Left renal cortex interstitium (tissue), 4 donors: ENCODE results near the gene NXPH3. TPM values are rescaled to one million over a fixed set of nuclear protein-coding genes. Genes with fewer than 3 reads are reported as not detected.
"Not testable (repeated sequence)": the region's sequence is repeated elsewhere in the genome, so short reads cannot be mapped to it uniquely, and the experiment has no call there.

Experiments used
- DNase-seq, 4 donors: peaks; one replicate each; pipeline ENCODE4 v3.0.0-alpha.2; 2013; ENCODE audit warnings: low read depth in 4 of 4, low spot score in 2 of 4, missing footprints in 1 of 4
- polyA plus RNA-seq, 4 donors: library from polyadenylated mRNA; unstranded; fragments of 120-200 nt; gene quantifications; one replicate each; pipeline ENCODE4 v1.2.1, GENCODE V29; 2013; ENCODE audit not compliant: insufficient read length in 4 of 4

NXPH3 gene
- polyA plus RNA-seq, 4 donors, result 0.87 to 1.7 (median 1.4) TPM

DNA sequence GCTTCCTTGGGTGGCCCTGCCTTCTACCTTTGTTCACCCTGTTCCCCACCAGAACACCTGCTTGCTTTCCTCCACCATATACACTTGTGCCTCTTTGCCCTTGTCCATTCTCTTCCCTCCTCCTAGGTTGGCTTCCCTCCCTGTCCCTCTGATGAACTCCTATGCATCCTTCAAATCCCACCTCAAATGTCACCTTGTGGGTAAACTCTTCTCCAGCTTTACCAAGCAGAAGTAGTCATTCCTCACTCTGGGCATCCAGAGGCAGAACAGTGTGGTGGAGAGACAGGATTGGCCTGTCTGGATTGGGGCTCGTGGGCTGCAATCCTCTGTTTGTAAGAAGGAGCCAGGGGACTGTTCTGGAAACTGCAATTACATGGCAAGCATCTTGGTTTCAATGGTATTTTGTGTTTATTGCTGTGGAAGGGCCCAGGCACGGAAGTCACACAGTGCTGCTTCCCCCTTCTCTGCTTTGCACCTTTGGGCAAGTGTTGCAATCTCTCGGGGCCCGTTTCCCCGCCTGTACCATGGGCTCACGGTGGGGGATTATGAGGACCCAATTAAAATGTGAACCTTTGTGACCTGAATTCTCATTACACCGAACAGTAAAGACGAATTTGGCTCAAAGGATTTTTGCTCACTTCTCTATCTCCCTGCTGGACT lies 21.9 kb upstream of the NXPH3 start:
- DNase-seq, result no peak

DNA sequence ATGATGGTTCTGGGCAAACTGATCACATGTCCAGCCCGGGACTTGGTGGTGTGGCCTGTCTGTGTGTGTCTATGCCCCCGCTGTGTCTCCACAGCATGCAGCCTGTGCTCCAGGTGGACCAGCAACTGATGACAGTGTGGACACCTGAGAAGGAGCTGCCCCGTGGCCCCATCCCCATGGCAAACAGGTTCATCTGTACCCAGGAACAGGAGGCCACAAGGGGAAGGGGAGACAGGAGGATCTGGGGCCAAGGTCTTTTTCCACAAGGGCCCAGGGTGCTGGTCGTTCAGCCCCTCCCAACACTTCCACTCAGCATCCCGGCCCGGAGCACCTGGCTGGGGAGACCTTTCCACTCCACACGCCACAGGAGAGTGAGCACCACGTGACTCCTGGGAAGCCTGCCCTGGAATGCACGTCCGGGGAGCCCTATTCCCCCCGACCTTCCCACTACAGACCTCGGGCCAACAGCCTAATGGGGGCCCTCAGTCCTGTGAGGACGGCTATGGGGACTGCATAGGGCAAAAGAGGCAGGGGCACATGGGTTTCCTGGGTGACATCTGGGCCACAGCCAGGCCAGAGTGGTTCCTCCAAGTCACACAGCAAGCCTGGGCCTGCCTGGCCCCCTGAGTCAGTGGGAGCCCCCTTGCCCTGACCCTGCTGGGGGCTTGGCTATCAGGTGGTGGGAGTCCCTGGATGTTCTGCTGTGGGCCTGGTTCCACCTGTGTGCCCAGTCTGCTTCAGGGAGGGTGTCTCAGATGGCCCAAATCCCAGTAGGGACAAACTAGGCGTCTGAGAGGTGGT lies 20.8 kb upstream of the NXPH3 start:
- DNase-seq, result no peak

DNA sequence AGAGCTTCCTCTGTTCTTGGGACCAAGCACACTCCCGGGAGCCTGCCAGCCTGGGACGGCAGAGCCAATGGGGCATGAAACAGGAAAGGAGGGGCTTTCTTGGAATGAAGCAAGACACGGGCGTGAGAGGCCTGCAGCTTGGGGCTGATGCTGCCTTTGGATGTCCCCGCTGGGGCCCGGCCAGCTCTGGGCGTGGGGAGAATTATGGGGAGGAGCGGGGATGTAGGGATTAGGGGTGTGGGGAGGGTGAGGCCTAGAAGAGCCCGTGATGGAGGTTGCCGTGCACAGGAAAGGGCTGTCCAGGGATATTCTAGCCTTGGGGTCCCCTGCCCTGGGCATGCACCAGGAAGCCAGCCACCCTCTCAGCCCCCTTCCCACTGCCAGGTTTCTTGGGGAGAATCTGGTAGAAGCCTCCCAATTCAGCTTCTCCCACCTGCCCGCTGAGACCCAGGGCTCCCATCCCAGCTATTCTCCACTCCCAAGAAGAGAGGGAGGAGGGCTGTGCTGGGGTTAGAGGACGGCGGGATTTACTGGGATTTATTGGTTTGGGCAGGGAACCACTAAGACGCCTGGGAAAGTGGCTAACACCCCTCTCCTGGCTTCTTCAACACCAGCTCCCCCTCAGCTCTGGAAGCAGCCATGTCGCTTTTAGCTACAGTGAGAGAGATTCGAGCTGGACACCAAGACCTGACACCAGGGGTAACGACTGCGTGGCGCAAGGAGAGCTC lies 20.0 kb upstream of the NXPH3 start:
- peak in 1 of 4 donors; percentile 28 for DNase-seq

DNA sequence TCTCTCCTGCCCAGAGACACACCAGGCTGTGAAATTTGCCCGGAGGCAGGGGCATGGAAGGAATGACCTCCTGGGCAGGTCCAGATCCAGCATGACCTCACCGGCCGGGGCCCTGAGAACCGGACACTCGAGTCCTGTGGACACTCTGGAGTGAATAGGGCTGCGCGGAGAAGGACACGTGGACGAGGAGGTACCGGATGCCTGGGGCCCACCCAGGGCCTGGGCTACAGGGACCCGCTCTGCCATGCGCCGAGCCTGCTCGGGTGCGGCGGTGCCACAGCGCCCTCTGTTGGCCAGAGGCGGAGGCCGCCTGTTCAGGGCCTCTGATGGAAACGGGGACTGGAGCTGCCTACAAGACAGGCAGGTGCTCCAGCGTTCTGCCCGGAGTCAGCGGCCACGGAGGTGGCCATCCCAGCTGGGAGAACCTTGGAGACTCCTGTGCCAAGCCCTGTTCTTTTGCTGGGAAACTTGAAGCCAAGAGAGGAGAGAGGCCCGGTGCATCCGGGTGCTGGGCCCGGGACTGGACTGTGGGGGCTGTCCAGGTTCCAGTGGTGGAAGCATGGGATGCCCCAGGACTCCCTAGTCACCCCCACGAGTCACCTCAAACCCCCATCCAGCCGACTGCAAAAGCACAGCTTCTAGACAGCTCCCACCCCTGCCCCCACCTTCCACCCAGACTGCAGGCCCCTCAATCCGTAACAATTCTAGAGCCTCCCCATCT lies 19.3 kb upstream of the NXPH3 start:
- peak in 3 of 4 donors; percentile 46 to 54 (median 52) for DNase-seq

DNA sequence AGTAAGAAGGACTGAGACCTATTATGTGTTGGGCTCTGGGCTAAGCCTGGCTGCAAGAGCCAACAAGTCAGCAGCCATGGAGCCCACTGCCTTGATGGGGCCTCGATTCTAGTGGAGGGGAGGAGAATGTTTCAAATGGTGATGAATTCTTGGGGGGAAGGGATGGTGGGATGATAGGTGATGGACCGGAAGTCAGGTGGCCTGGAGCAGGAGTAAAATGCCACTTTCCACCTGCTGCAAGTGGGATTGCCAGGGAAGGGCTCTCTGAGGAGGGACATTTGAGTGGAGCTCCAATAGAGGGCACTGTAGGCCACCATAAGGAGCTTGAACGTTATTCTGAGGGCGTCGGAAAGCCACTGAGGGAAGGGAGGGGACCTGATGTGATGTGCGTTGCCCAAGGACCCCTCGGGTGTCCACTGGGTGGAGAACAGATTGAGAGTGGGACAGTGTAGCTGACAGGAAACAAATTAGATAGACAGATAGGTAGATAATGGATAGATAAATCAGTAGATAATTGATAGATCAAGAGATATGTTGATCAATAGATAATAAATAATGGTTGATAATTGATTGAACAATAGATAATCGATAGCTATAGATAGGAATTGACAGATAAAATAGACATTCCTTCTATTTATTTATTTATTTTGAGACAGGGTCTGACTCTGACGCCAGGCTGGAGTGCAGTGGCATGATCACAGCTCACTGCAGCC lies 18.2 kb upstream of the NXPH3 start:
- no peak for DNase-seq

DNA sequence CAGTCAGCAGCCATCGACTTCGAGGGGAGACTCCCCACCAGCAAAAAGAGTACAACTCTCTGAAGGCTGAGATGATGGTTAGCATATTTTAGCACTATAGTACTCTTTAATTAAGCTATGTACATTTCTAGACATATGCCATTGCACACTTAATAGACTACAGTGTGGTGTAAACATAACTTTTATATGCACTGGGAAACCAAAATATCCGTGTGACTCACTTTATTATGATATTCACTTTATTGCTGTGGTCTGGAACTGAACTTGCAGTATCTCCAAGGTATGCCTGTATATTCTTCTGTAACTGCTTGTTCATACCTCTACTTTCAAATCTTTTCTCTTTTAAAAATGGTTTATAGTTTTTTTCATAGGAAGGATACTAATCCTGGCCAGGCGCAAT lies 11.0 kb upstream of the NXPH3 start:
- no peak for DNase-seq

DNA sequence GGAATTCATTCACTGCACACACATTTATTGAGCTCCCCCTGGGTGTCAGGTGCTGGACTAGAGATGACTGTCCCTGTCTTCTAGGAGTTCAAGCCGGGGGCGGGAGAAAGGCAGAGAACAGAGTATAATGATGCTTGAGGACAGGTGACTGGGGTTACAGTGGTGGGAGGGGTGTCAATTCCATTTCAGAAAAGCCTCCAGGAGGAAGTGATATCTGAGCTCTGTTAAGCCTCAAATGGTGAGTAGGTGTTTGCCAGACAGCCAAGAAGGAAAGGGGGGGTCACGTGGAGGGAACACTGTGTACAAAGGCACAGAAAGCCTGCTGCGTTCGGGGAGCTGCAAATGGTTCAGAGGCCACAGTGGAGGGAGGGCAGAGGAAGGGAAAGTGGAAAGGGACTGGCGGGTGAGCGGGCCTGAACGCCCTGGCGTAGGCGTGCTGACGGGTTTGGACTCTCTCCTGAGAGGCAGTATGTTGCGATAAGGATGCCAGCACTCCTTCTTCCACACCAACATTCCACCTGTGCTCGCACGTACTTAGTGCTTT lies 9.7 kb upstream of the NXPH3 start:
- DNase-seq, result no peak

DNA sequence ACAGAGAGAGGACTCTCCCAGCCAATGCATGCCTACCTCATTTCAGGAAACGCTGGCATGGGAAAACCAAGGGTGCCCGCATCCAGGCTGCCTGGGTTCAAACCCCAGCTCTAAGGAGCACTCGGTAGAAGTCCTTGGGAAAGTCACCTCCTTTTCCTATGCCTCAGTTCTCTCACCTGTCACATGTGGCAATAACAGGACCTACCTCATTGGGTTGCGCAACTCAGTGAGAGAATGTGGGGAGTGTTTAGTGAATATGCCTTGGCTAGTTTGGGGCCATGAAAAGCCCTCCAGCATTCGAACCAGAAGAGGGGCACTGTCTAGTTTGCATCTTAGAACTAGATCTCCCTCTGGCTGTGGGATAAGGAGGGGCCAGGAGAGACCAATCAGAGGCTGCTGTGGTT lies 9.0 kb upstream of the NXPH3 start:
- DNase-seq, result no peak

DNA sequence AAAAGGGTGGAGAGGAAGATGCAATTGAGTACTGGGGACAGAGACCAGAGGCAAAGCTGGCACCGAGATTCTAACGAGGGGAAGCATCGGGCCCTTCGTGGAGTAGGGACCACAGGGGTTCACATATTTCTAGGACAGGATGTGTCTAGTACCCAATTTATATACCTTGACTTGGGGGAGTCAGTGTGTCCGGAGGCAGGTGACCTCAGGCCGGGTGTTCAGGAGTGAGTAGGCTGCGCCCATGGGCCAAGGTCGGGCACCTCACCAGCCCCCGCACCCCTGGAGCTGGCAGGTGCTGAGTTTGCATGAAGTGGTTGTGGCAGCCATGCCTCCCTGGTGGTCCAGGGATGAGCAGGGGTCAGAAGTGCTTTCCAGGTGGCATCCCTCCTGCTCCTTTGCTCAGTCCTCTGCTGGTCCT lies 8.6 kb upstream of the NXPH3 start:
- DNase-seq, result no peak

DNA sequence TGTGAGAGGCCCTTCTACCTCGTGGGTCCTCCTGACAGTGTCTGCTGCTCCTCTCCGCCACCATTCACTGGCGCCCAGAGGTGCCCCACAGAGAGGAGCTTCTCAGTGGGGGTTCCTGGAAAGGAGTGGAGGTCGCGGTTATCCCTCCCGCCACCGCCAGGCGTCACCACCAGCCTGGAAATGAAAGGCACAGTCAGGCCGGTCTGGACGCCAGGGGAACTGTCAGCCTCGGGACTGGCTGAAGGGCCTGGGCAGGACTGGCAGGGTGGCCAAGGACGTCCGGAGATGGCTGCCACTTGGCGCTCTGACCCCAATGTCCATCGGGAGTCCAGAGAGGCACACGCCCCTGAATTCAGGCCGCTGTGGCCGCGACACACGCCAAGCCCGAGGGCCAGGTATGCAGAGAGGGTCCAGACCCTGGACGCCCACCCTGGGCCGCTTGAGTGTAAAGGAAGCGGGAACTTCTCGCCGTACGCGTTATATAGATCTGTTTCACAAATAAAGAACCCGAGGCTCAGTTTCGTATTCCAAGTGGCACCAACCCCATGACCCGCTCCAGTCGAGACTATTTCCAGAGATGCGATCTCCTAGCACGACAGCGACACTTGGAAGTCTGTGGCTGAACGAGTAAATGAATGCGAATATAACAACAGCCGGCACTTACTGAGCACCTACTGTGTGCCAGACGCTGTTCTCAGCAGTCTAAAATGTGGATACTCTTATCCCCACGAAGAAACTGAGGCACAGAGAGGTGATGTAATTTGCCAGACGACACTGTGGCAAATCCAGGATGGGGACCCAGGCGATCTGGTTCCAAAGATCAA lies 7.6 kb upstream of the NXPH3 start:
- DNase-seq, result peak in 3 of 4 donors; percentile 53 to 68 (median 56)

DNA sequence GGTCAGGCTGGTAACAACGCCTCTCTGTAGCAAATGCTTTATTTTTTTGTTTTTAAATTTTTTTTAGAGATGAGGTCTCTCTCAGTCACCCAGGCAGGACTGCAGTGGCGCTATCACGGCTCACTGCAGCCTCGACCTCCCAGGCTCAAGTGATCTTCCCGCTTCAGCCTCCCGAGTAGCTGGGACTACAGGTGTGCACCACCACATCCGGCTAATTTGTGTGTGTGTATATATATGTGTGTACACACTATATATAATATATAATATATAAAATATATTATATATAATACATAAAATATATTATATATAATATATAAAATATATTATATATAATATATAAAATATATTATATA lies 7.0 kb upstream of the NXPH3 start:
- not testable (repeated sequence) for DNase-seq

DNA sequence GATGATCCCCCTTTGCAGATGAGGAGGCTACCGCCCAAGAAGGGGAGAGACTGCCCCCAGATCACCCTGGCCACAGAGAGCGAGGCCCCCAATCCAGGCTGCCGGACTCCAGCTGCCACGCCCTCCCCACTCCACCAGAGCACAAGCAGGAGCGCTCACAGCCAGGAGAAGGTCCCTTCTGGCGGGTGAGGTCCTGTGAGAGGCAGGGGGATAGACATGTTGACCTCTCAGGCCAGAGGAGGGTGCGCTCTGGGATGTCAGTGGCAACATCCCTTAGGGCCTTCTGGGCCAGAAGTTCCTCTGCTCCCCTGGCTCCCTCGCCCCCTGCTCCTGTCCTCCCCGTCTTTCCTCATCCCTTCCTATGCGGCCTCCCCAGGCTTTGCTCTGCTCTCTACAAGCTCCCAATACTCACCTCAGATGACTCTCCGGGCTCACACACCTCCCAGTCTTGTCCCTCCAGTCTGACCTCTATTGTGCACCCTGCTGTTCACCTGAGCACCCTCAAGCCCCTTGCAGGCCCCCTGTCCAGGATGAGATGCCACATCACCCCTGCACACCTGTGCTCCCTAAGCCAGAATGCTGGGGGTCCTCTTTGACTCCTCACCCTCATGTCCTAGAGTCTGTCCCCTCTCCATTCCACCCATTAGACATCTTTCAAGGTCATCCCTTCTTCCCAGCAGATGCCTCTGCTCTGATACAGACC lies 5.0 kb upstream of the NXPH3 start:
- DNase-seq, result no peak

DNA sequence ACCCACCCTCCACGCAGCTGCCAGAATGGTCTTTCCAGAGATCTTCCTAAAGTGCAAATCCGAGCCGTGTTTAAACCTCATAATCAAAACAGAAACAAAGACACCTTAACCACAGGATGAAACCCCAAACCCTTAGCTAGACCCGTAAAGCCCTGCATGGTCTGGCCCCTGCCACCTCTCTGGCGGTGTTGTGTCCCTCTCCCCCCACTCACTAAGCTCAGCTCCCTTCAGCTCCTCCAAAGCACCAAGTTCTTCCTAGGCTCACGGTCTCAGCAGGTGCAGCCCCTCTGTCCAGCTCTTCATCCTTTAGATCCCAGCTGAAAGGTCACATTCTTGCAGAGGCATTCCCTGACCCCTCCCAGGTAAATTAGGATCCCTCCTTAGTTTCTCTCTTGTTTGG lies 4.4 kb upstream of the NXPH3 start:
- DNase-seq, result no peak

DNA sequence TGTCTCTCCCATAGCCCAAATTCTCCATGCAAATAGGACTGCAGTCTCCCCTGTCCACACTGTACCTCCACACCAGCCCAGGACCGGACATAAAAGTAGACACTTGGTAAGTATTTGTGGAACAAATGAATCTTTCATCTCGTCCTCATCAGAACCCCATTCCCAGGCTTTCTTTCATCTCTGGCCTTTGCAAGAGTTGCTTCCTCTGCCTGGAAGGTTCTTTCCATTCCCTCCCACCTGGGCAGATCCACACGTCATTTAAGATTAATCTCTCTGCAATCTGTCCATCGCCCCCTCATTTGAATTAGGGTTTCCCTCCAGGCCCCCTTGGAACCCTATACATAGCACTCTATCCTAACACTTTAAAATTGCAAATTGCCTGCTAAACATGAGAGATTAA lies 3.9 kb upstream of the NXPH3 start:
- no peak for DNase-seq

DNA sequence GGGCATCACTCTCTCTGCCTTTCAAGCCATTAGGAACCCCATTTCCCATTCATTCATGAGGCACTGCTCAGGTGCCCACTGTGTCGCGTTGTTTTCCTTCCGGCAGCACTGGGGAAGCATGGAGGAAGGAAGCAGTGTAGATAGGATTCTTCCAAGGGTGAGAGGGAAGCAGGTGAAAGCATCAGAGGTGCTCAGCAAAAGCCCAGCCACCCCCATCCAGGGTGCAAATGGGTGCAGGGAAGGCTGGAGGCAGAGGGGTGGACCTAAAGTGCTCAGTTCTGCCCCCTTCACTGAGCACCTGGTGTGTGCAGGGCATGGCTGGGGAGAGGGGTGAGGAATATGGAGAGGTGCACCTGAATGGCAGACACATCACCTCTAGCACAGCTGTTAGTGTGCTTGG lies 3.4 kb upstream of the NXPH3 start:
- no peak for DNase-seq

DNA sequence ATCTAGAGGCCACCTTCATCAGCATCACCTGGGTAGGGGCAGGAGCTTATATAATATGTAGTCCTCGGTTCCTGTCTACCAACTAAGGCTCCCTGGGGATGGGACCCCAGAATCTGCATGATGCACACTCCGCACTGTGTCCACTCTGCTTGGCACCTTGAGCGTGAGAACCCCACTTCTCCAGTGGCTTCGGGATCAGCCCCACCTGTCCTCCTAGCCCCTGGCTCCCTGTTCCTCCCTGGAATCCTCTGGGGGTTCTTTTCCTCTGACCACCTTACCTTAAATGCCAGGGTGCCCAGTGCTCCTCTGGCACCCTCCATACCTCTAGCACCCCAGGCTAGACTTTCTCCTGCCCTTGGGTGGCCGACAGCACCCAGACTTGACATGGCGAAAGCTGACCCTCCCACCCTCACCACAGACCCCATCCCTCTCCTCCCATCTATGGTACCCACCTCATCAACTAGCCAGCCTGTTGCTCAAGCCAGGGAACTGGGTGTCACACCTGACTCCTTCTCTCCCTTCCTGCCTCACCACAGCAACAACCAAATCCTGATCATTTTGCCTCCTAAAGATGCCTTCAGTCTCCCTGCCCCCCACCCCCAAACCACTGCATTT lies 2.8 kb upstream of the NXPH3 start:
- no peak for DNase-seq

DNA sequence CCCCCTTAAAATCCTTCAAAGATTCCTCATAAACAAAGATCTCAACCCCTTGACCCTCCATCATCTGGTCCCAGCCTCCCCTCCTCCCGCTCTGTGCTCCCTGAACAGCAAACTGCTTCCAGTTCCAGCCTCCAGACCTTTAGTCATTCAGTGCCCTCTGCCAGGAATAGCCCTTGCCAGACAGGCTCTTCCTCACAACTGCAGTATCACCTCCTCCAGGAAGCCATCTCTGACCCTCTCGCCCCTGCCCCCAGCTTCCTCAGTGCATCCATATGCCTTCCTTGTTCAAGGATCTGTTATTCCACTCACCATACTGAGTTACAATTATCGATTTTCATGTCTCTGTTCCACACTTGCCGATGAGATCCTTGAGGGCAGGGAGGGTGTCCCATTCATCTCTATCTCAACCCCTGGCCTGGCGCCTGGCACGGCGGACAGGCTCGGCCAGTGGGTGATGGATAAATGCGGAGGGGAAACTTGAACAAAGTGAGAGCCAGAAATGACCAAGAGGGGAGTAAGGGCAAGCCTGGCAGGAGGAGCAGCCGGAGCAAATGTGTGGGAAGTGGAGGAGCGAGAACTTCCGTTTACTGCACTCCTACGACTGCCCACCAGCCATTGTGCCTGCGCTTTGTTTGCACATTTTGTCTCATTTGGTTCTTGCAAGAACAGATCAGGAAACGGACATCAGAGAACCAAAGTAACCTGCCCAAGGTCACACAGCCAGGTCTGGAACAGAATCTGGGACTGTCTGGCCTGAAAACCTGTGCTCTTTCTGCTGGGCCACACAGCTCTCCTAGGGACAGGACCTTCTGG lies 2.0 kb upstream of the NXPH3 start:
- no peak for DNase-seq
